IMR-90 (cell line): ENCODE results near the gene NFYC. TPM values are rescaled to one million over a fixed set of nuclear protein-coding genes. Genes with fewer than 3 reads are reported as not detected.
A peak's percentile ranks its signal among the peaks of the same experiment; 100 is the strongest.

Source experiments
- ATAC-seq: fragments of 200-7000 bp; cut with Tn5 transposase; 2 replicates; pipeline ENCODE4 v1.9.1; 2020; ENCODE audit warnings: low read depth, mild to moderate bottlenecking, moderate library complexity
- BruUV-seq: library from RNA; stranded (reverse); fragments of 400-500 nt; replicated peaks from 2 replicates; lab custom pipeline; 2021; lab: Mats Ljungman, UMichigan
- CTCF ChIA-PET: fragments of 300-600 bp; formaldehyde crosslinking; extraction: SDS; loops from one replicate; lab custom pipeline; 2021; ENCODE audit warnings: antibody characterized with exemption; lab: Yijun Ruan, JAX
- POLR2A ChIA-PET: fragments of 300-600 bp; sonication (Branson Sonifier 250); formaldehyde crosslinking; loops from one replicate; lab custom pipeline; 2022; ENCODE audit warnings: antibody characterized with exemption; ENCODE audit not compliant: unreplicated experiment; lab: Charles Lee
- DNase-seq: peaks from one replicate; pipeline ENCODE4 v3.0.0; 2013
- H2AFZ ChIP-seq: replicated peaks from 2 replicates; pipeline ENCODE3; 2013; ENCODE audit warnings: low read length, mild to moderate bottlenecking; ENCODE audit not compliant: poor library complexity
- H2AK5ac ChIP-seq: 2 replicates; pipeline ENCODE4 v1.6.1; 2013; ENCODE audit warnings: low read depth, low read length, inconsistent platforms
- H2AK9ac ChIP-seq: replicated peaks from 2 replicates; pipeline ENCODE3; 2013; ENCODE audit warnings: mild to moderate bottlenecking, low read depth, low read length, moderate library complexity; ENCODE audit not compliant: poor library complexity
- H2BK120ac ChIP-seq: 2 replicates; pipeline ENCODE4 v1.6.1; 2013; ENCODE audit warnings: low read depth, low read length, inconsistent platforms
- H2BK15ac ChIP-seq: 3 replicates; pipeline ENCODE4 v1.6.1; 2013; ENCODE audit warnings: low read depth, low read length, inconsistent platforms
- H2BK20ac ChIP-seq: 2 replicates; pipeline ENCODE4 v1.6.1; 2013; ENCODE audit warnings: low read depth, mild to moderate bottlenecking, inconsistent platforms, low read length, moderate library complexity
- H2BK5ac ChIP-seq: 2 replicates; pipeline ENCODE4 v1.6.1; 2013; ENCODE audit warnings: mild to moderate bottlenecking, low read depth, low read length, inconsistent platforms; ENCODE audit not compliant: poor library complexity, severe bottlenecking
- H3K14ac ChIP-seq: replicated peaks from 2 replicates; pipeline ENCODE4 v1.6.1; 2013; ENCODE audit warnings: low read depth, low read length, inconsistent platforms
- H3K18ac ChIP-seq: 2 replicates; pipeline ENCODE4 v1.6.1; 2013; ENCODE audit warnings: low read depth, low read length, control low read depth
- H3K23ac ChIP-seq: 2 replicates; pipeline ENCODE4 v1.6.1; 2013; ENCODE audit warnings: low read depth, low read length, inconsistent platforms
- H3K27ac ChIP-seq: 2 replicates; pipeline ENCODE4 v1.5.1; 2013; ENCODE audit warnings: mild to moderate bottlenecking, control low read depth, low read length; ENCODE audit not compliant: insufficient read depth
- H3K27me3 ChIP-seq: 2 replicates; pipeline ENCODE4 v1.6.1; 2013; ENCODE audit warnings: low read length; ENCODE audit not compliant: control insufficient read depth, insufficient read depth
- H3K36me3 ChIP-seq: 2 replicates; pipeline ENCODE4 v1.6.1; 2013; ENCODE audit warnings: low read length, mixed read lengths; ENCODE audit not compliant: control insufficient read depth, insufficient read depth
- H3K4ac ChIP-seq: 2 replicates; pipeline ENCODE4 v1.6.1; 2013; ENCODE audit warnings: low read depth, low read length, inconsistent platforms
- H3K4me1 ChIP-seq: 2 replicates; pipeline ENCODE4 v1.6.1; 2013; ENCODE audit warnings: low read length, mixed read lengths; ENCODE audit not compliant: control insufficient read depth, insufficient read depth
- H3K4me2 ChIP-seq: 2 replicates; pipeline ENCODE4 v1.6.1; 2013; ENCODE audit warnings: low read depth, mild to moderate bottlenecking, control low read depth, low read length, moderate library complexity
- H3K4me3 ChIP-seq: 2 replicates; pipeline ENCODE4 v1.5.1; 2013; ENCODE audit warnings: low read depth, mild to moderate bottlenecking, control low read depth, low read length, moderate library complexity; ENCODE audit not compliant: insufficient read depth
- H3K56ac ChIP-seq: 2 replicates; pipeline ENCODE4 v1.6.1; 2013; ENCODE audit warnings: low read length, inconsistent platforms; ENCODE audit not compliant: insufficient read depth; ENCODE audit errors: extremely low read depth
- H3K79me1 ChIP-seq, 2 experiments: 2 replicates each; pipeline ENCODE4 v1.6.1; 2013; ENCODE audit warnings: low read length in 2 of 2, inconsistent platforms in 1 of 2, low read depth in 1 of 2
- H3K9ac ChIP-seq: 2 replicates; pipeline ENCODE4 v1.6.1; 2013; ENCODE audit warnings: low read depth, low read length, control low read depth
- H3K9me1 ChIP-seq: 2 replicates; pipeline ENCODE4 v1.6.1; 2013; ENCODE audit warnings: low read length, inconsistent platforms; ENCODE audit not compliant: insufficient read depth
- H3K9me3 ChIP-seq: 2 replicates; pipeline ENCODE4 v1.6.1; 2013; ENCODE audit warnings: low read length; ENCODE audit not compliant: control insufficient read depth, insufficient read depth
- H4K20me1 ChIP-seq: 2 replicates; pipeline ENCODE4 v1.6.1; 2013; ENCODE audit warnings: low read length, inconsistent platforms; ENCODE audit not compliant: insufficient read depth
- H4K5ac ChIP-seq: 2 replicates; pipeline ENCODE4 v1.6.1; 2013; ENCODE audit warnings: mild to moderate bottlenecking, low read depth, low read length, control low read depth
- H4K8ac ChIP-seq, 2 experiments: 2 replicates each; pipeline ENCODE4 v1.6.1; 2013; ENCODE audit warnings: low read depth in 2 of 2, low read length in 2 of 2, control low read depth in 1 of 2, inconsistent platforms in 1 of 2
- H4K91ac ChIP-seq: 2 replicates; pipeline ENCODE4 v1.6.1; 2013; ENCODE audit warnings: low read depth, low read length, inconsistent platforms; ENCODE audit not compliant: insufficient read depth
- BHLHE40 ChIP-seq: fragments of 150-350 bp; IDR thresholded peaks from 2 replicates; pipeline ENCODE4 v1.6.1; 2016; ENCODE audit warnings: mild to moderate bottlenecking, low read depth, low read length
- CEBPB ChIP-seq: IDR thresholded peaks from 2 replicates; pipeline ENCODE4 v1.6.1; 2012; ENCODE audit warnings: low read depth, low read length, improper control_type of control experiment
- CHD1 ChIP-seq: IDR thresholded peaks from 2 replicates; pipeline ENCODE4 v1.6.1; 2012; ENCODE audit warnings: low read depth, low read length, improper control_type of control experiment
- FOS ChIP-seq: fragments of 150-350 bp; IDR thresholded peaks from 2 replicates; pipeline ENCODE4 v1.6.1; 2016; ENCODE audit warnings: low read depth, low read length
- MAFK ChIP-seq: IDR thresholded peaks from 2 replicates; pipeline ENCODE4 v1.6.1; 2012; ENCODE audit warnings: low read depth, low read length, improper control_type of control experiment
- MAZ ChIP-seq: IDR thresholded peaks from 2 replicates; pipeline ENCODE4 v1.6.1; 2012; ENCODE audit warnings: low read depth, mild to moderate bottlenecking, low read length, improper control_type of control experiment, moderate library complexity, borderline replicate concordance
- MXI1 ChIP-seq: IDR thresholded peaks from 2 replicates; pipeline ENCODE4 v1.6.1; 2012; ENCODE audit warnings: low read depth, mild to moderate bottlenecking, low read length, moderate library complexity, borderline replicate concordance
- NFE2L2 ChIP-seq: fragments of 150-350 bp; IDR thresholded peaks from 2 replicates; pipeline ENCODE4 v1.6.1; 2016; ENCODE audit warnings: low read depth, mild to moderate bottlenecking, low read length
- POLR2A ChIP-seq: IDR thresholded peaks from 2 replicates; pipeline ENCODE4 v1.6.1; 2012; ENCODE audit warnings: mild to moderate bottlenecking, low read depth, low read length
- RAD21 ChIP-seq: IDR thresholded peaks from 2 replicates; pipeline ENCODE4 v1.6.1; 2012; ENCODE audit warnings: low read length, improper control_type of control experiment
- RCOR1 ChIP-seq: IDR thresholded peaks from 2 replicates; pipeline ENCODE4 v1.6.1; 2012; ENCODE audit warnings: mild to moderate bottlenecking, low read length, improper control_type of control experiment; ENCODE audit not compliant: insufficient replicate concordance
- RFX5 ChIP-seq: IDR thresholded peaks from 2 replicates; pipeline ENCODE4 v1.8.0; 2012; ENCODE audit warnings: low read depth, mild to moderate bottlenecking, low read length, moderate library complexity
- SMC3 ChIP-seq: fragments of 150-350 bp; IDR thresholded peaks from 2 replicates; pipeline ENCODE4 v1.6.1; 2016; ENCODE audit warnings: low read depth, mild to moderate bottlenecking, antibody characterized with exemption, low read length, moderate library complexity
- WGBS, 2 experiments: methylation state at CpG; one replicate each; pipeline versions ENCODE4 v1.1.5 to v1.1.7; 2013; ENCODE audit warnings: missing lambda C conversion rate in 2 of 2; ENCODE audit not compliant: insufficient read length in 1 of 2; ENCODE audit errors: extremely low coverage in 2 of 2; 5-methylcytosine and 5-hydroxymethylcytosine counted together
- dilution Hi-C: fragments of 300-500 bp; cut with HindIII; formaldehyde crosslinking; loops from one replicate; pipeline ENCODE4 v1.14.3; 2018; ENCODE audit warnings: low sequenced_read_pairs; ENCODE audit not compliant: unreplicated experiment
- in situ Hi-C: fragments of 300-500 bp; cut with MboI; formaldehyde crosslinking; loops from 3 replicates; pipeline ENCODE4 v1.14.3; 2019; ENCODE audit warnings: low sequenced_read_pairs, inconsistent platforms, mixed read lengths
- intact Hi-C: fragments of 100-400 bp; cut with micrococcal nuclease; formaldehyde crosslinking; loops from 2 replicates; pipeline ENCODE4 v1.10.0; 2022
- polyA plus RNA-seq, 3 experiments: library from polyadenylated mRNA; depleted of rRNA; stranded (reverse); fragments of >200 nt; gene quantifications; 2 replicates each; pipeline ENCODE4 v1.2.3, GENCODE V29; 2012; ENCODE audit warnings: low replicate concordance in 1 of 3
- total RNA-seq: library from RNA; depleted of rRNA; stranded (reverse); fragments of >200 nt; gene quantifications from 2 replicates; pipeline ENCODE4 v1.2.3, GENCODE V29; 2012
- TF ChIP-seq, protein P1 (sequence below): fragments of 150-350 bp; IDR thresholded peaks from 2 replicates; pipeline ENCODE4 v1.6.1; 2016; ENCODE audit warnings: low read depth, mild to moderate bottlenecking, low read length, moderate library complexity, borderline replicate concordance
- TF ChIP-seq, protein P2 (sequence below): fragments of 150-350 bp; IDR thresholded peaks from 2 replicates; pipeline ENCODE4 v1.6.1; 2017; ENCODE audit warnings: mild to moderate bottlenecking, antibody characterized with exemption, low read length, low read depth
- TF ChIP-seq, protein P3 (sequence below): conservative IDR thresholded peaks from 2 replicates; pipeline ENCODE4 v1.5.1; 2012; ENCODE audit warnings: mild to moderate bottlenecking, low read depth, low read length, improper control_type of control experiment

NFYC gene
- total and polyA plus RNA-seq, 2 of the 4 experiments (the other 2 are of a cell fraction) = 45.2 to 62.2 TPM

DNA sequence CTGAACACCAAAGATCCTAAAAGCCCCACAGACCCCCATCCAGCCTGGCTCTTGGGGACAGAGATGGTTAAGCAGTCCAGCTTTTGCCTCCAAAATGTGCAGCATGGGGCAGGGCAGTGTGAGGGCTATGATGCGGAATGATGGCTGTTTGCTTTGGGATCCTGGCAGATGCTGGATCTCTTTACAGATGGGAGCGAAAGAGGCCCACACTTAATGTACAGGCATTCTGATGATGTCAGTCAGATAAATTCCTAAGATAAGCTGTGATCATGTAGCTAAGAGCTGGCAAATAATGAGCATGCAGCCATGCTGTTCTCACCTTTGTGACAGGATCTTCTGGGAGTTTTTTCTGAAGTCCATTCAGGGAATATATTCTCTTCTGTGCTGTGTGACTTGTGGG lies 74.5 kb downstream of the NFYC start:
- dilution Hi-C loops (no loop called here), intact Hi-C loops (no loop called here)

More for the DNA sequence above, 74.5 kb downstream of the NFYC start:
- Histone ChIP-seq H3K4me2 (no peak overlapping the region), H4K91ac (no peak overlapping the region), H4K5ac (no peak overlapping the region), H3K14ac (no peak overlapping the region), H3K36me3 (peaks cover 48% of the 10 kb centered on the region), H2BK5ac (no peak overlapping the region), H4K8ac (no peak overlapping the region), H2AK9ac (no peak overlapping the region), H3K27ac (no peak overlapping the region), H3K4me1 (no peaks in the 10 kb centered on the region), H3K9me1 (peaks cover 10% of the 10 kb centered on the region; the same call in 1 of the 2 replicates), H3K4me3 (no peak overlapping the region), H3K9ac (no peak overlapping the region), H3K23ac (no peak overlapping the region), H3K56ac (no peak overlapping the region), H3K27me3 (no peaks in the 10 kb centered on the region), H2BK20ac (no peak overlapping the region), H3K18ac (no peak overlapping the region), H4K20me1 (no peaks in the 10 kb centered on the region), H3K79me1 (no peaks in the 10 kb centered on the region; a peak in 1 of 4 replicates), H3K4ac (no peak overlapping the region), H2BK15ac (no peak overlapping the region), H2AK5ac (no peak overlapping the region), H2AFZ (no peak overlapping the region), H2BK120ac (no peak overlapping the region), H3K9me3 (no peaks in the 10 kb centered on the region)
- DNase-seq = peak; percentile 31
- no peak for TF ChIP-seq POLR2A
- no peak for TF ChIP-seq CEBPB
- no peak for TF ChIP-seq MAFK
- TF ChIP-seq RCOR1 = no peak
- TF ChIP-seq, protein P1, sequence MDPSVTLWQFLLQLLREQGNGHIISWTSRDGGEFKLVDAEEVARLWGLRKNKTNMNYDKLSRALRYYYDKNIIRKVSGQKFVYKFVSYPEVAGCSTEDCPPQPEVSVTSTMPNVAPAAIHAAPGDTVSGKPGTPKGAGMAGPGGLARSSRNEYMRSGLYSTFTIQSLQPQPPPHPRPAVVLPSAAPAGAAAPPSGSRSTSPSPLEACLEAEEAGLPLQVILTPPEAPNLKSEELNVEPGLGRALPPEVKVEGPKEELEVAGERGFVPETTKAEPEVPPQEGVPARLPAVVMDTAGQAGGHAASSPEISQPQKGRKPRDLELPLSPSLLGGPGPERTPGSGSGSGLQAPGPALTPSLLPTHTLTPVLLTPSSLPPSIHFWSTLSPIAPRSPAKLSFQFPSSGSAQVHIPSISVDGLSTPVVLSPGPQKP = no peak
- no peak for TF ChIP-seq SMC3
- no peak for TF ChIP-seq CHD1
- TF ChIP-seq MAZ = no peak
- TF ChIP-seq NFE2L2 = no peak
- TF ChIP-seq, protein P2, sequence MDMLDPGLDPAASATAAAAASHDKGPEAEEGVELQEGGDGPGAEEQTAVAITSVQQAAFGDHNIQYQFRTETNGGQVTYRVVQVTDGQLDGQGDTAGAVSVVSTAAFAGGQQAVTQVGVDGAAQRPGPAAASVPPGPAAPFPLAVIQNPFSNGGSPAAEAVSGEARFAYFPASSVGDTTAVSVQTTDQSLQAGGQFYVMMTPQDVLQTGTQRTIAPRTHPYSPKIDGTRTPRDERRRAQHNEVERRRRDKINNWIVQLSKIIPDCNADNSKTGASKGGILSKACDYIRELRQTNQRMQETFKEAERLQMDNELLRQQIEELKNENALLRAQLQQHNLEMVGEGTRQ = no peak
- TF ChIP-seq RFX5 = no peak
- TF ChIP-seq RAD21 = no peak
- no peak for TF ChIP-seq FOS
- TF ChIP-seq, protein P3, sequence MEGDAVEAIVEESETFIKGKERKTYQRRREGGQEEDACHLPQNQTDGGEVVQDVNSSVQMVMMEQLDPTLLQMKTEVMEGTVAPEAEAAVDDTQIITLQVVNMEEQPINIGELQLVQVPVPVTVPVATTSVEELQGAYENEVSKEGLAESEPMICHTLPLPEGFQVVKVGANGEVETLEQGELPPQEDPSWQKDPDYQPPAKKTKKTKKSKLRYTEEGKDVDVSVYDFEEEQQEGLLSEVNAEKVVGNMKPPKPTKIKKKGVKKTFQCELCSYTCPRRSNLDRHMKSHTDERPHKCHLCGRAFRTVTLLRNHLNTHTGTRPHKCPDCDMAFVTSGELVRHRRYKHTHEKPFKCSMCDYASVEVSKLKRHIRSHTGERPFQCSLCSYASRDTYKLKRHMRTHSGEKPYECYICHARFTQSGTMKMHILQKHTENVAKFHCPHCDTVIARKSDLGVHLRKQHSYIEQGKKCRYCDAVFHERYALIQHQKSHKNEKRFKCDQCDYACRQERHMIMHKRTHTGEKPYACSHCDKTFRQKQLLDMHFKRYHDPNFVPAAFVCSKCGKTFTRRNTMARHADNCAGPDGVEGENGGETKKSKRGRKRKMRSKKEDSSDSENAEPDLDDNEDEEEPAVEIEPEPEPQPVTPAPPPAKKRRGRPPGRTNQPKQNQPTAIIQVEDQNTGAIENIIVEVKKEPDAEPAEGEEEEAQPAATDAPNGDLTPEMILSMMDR = no peak
- no peak for TF ChIP-seq MXI1
- TF ChIP-seq BHLHE40 = no peak
- BruUV-seq = no TSS peak
- ChIA-PET POLR2A (no interaction called here), CTCF (no interaction called here)
- WGBS, 2 experiments = 83% methylated on average over 1 of the region's 2 CpGs; no CpG with 5 or more reads in 1 of the 2 experiments
- in situ Hi-C loops = no loop called here
- no peak for ATAC-seq
